ENCODE measurements around the gene ATXN1.
"Not testable (repeated sequence)": the region's sequence is repeated elsewhere in the genome, so short reads cannot be mapped to it uniquely, and the experiment has no call there.

ATXN1 gene

DNA sequence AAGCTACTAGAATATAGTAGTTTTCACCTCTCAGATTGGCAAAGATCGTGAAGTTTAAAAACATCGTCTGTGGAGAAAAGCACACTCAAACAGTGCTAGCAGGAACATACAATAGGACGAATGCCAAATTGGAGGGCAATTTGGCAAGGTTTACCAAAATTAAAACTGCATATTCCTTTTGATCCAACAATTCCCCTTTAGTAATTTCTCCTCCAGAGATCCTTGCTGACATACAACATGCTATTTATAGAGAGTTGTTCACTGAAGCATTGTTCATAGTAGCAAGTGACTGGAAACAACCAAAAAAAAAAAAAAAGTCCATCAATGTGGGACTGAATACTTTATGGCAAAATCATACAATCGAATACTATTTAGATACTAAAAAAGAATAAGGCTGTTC lies 202.2 kb downstream of the ATXN1 start:
- Mint-ChIP-seq H3K4me3 (no peak overlapping the region), H3K27me3 (no peaks in the 10 kb centered on the region), H3K9me3 (no peaks in the 10 kb centered on the region), H3K27ac (no peak overlapping the region), H3K4me1 (no peaks in the 10 kb centered on the region), H3K36me3 (peaks cover 48% of the 10 kb centered on the region)
- no peak for ATAC-seq

GRCh38 chr6:16555550-16555949 lies 205.7 kb downstream of the ATXN1 start:
- no peak for ATAC-seq
- Mint-ChIP-seq H3K36me3 (peaks cover 72% of the 10 kb centered on the region), H3K4me3 (no peak overlapping the region), H3K4me1 (no peaks in the 10 kb centered on the region), H3K27ac (no peak overlapping the region), H3K9me3 (no peaks in the 10 kb centered on the region), H3K27me3 (no peaks in the 10 kb centered on the region)

DNA sequence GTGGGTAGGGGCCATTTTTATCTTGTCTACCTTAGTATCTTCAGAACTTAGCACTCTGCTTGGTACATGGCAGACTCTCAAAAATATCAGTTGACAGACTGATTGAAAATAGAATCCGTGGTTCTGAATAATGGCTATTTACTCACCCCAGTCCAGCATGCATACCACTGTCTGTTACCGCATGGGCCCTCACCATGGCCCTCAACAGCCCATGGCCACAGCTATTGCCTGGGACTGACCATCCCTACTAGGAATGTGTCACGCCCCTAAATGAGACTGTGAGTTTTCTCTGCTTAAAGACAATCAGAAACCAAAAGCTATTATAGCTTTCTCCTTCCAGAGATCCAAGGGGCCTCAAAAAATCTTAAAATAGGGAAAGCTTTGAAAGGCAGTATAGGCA lies 207.7 kb downstream of the ATXN1 start:
- H3K36me3 Mint-ChIP-seq, result peaks cover 58% of the 10 kb centered on the region
- H3K27ac Mint-ChIP-seq, result no peak overlapping the region

GRCh38 chr6:16551466-16551865 lies 209.8 kb downstream of the ATXN1 start:
- no peak for ATAC-seq
- no peaks in the 10 kb centered on the region for H3K27me3 Mint-ChIP-seq
- H3K4me3 Mint-ChIP-seq, result no peak overlapping the region
- peaks cover 63% of the 10 kb centered on the region for H3K36me3 Mint-ChIP-seq
- H3K4me1 Mint-ChIP-seq, result peaks cover 5% of the 10 kb centered on the region
- H3K9me3 Mint-ChIP-seq, result no peaks in the 10 kb centered on the region
- H3K27ac Mint-ChIP-seq, result no peak overlapping the region

More for the DNA sequence above, 207.7 kb downstream of the ATXN1 start:
- H3K4me3 Mint-ChIP-seq, result no peak overlapping the region
- no peaks in the 10 kb centered on the region for H3K27me3 Mint-ChIP-seq
- H3K4me1 Mint-ChIP-seq, result no peaks in the 10 kb centered on the region
- ATAC-seq, result no peak
- H3K9me3 Mint-ChIP-seq, result no peaks in the 10 kb centered on the region

GRCh38 chr6:16548121-16548520 lies 213.1 kb downstream of the ATXN1 start:
- no peaks in the 10 kb centered on the region for H3K9me3 Mint-ChIP-seq
- no peaks in the 10 kb centered on the region for H3K27me3 Mint-ChIP-seq
- H3K4me1 Mint-ChIP-seq, result peaks cover 11% of the 10 kb centered on the region
- H3K36me3 Mint-ChIP-seq, result peaks cover 66% of the 10 kb centered on the region
- H3K4me3 Mint-ChIP-seq, result no peak overlapping the region
- ATAC-seq, result no peak
- no peak overlapping the region for H3K27ac Mint-ChIP-seq

- ATAC-seq, result no peak
- Mint-ChIP-seq H3K27me3 (no peaks in the 10 kb centered on the region), H3K27ac (no peak overlapping the region), H3K9me3 (no peaks in the 10 kb centered on the region), H3K4me1 (peaks cover 11% of the 10 kb centered on the region), H3K36me3 (peaks cover 61% of the 10 kb centered on the region), H3K4me3 (no peak overlapping the region)
Measured at GRCh38 chr6:16547587-16547986, 213.7 kb downstream of the ATXN1 start.

DNA sequence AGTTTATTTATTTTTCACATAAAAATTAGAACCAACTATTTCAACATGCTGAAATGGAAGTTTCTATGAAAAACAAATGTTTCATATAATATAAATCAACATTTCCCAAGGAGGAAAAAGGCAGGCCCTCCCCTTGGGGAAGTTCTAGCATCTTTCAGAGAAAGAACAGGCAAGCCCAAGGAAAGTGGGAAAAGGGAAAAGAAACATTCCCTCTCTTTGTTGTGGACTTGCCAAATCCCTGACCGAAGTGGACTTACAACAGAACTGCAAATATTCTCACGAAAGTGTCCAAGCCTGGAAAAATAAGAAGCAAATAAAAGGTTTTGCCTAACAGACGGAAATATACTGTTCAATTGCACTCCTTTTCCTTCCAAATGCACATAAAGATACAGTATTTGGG lies 214.4 kb downstream of the ATXN1 start:
- Mint-ChIP-seq H3K4me1 (peaks cover 18% of the 10 kb centered on the region), H3K27ac (no peak overlapping the region), H3K4me3 (no peak overlapping the region), H3K9me3 (no peaks in the 10 kb centered on the region), H3K27me3 (no peaks in the 10 kb centered on the region), H3K36me3 (peaks cover 54% of the 10 kb centered on the region)
- no peak for ATAC-seq

GRCh38 chr6:16545382-16545781 lies 215.9 kb downstream of the ATXN1 start:
- Mint-ChIP-seq H3K27ac (no peak overlapping the region), H3K9me3 (no peaks in the 10 kb centered on the region), H3K36me3 (peaks cover 45% of the 10 kb centered on the region), H3K4me3 (no peak overlapping the region), H3K4me1 (peaks cover 29% of the 10 kb centered on the region), H3K27me3 (no peaks in the 10 kb centered on the region)
- ATAC-seq, result no peak

DNA sequence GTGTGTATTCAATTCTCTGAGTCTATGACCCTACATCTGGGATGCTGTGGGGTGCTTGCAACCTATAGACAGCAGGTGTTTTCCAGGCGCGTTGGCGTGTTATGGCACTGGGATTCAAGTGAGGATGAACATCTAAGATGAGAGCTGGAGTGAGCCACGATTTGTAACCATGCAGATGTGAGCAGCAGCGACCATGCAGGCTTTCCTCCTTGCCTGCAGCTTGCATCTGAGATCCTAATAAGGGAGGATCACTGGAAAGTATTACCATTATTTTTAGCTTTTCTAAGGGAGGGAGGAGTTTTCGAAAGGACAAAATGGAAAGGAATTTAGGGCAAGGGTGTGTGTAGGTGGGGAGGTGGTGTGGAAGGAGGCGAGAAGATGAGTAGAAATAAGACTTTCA lies 216.7 kb downstream of the ATXN1 start:
- H3K27ac Mint-ChIP-seq, result no peak overlapping the region
- peaks cover 44% of the 10 kb centered on the region for H3K36me3 Mint-ChIP-seq
- no peaks in the 10 kb centered on the region for H3K27me3 Mint-ChIP-seq
- no peaks in the 10 kb centered on the region for H3K9me3 Mint-ChIP-seq
- no peak overlapping the region for H3K4me3 Mint-ChIP-seq
- H3K4me1 Mint-ChIP-seq, result peaks cover 33% of the 10 kb centered on the region
- ATAC-seq, result no peak

- no peaks in the 10 kb centered on the region for H3K27me3 Mint-ChIP-seq
- peaks cover 49% of the 10 kb centered on the region for H3K36me3 Mint-ChIP-seq
- no peak overlapping the region for H3K27ac Mint-ChIP-seq
- H3K4me3 Mint-ChIP-seq, result no peak overlapping the region
- H3K4me1 Mint-ChIP-seq, result peaks cover 38% of the 10 kb centered on the region
- no peaks in the 10 kb centered on the region for H3K9me3 Mint-ChIP-seq
- ATAC-seq, result no peak
Measured at GRCh38 chr6:16544006-16544405, 217.3 kb downstream of the ATXN1 start.

GRCh38 chr6:16543521-16543920 lies 217.7 kb downstream of the ATXN1 start:
- Mint-ChIP-seq H3K27me3 (no peaks in the 10 kb centered on the region), H3K9me3 (no peaks in the 10 kb centered on the region), H3K27ac (no peak overlapping the region), H3K36me3 (peaks cover 54% of the 10 kb centered on the region), H3K4me1 (peaks cover 41% of the 10 kb centered on the region), H3K4me3 (no peak overlapping the region)
- ATAC-seq, result no peak

- Mint-ChIP-seq H3K27me3 (no peaks in the 10 kb centered on the region), H3K4me1 (peaks cover 37% of the 10 kb centered on the region), H3K4me3 (no peak overlapping the region), H3K36me3 (peaks cover 42% of the 10 kb centered on the region), H3K27ac (no peak overlapping the region), H3K9me3 (no peaks in the 10 kb centered on the region)
- no peak for ATAC-seq
Measured at GRCh38 chr6:16542070-16542469, 219.2 kb downstream of the ATXN1 start.

DNA sequence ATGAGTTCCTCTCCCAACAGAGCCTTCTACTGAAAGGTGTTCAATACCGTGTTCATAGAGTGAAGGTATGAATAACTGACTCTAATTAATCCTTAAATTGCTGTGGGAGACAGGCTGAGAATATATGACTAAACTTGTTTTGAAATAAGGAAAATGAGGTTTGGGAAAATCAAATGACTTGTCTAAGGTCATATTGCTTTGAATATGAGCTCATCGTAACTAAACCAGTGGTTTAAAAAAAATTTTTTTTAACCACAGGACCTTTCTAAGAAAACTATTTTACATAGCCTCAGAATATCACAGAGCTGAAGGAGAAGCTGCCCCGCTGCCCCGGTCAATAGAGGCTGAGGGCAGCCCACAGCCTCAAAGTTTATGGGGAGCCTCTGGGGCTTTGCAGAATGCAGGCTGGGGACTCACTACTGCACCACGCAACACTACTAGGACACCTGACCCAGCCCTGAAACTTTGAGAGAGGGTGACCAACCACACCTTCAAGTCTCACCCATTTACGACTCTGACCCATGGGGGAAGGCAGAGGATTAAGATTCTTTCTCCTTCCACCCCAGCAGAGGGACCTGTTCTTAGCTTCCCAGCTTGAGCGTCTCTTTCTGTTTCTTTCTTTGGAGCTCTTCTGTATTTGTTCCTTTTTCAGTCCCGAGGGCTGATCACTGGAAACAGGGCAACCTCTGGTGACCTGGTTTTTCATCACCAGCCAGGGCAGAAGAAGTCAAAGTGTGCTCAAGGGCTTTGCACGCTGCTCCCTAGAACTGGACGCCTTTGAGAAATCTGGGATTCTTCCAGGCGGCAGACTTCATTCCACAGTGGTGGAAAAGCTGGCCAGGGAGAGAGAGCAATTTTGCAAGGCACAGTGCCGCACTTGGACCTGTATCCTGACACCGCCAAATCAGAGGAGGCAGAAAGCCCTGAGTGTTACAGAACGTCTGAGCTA lies 220.2 kb downstream of the ATXN1 start:
- Mint-ChIP-seq H3K4me1 (peaks cover 37% of the 10 kb centered on the region), H3K27me3 (no peaks in the 10 kb centered on the region), H3K9me3 (no peaks in the 10 kb centered on the region), H3K36me3 (peaks cover 37% of the 10 kb centered on the region), H3K27ac (peak overlapping the region; percentile 76), H3K4me3 (peak overlapping the region; percentile 2)
- ATAC-seq, result peak; percentile 95

- not testable (repeated sequence) for H3K4me3 Mint-ChIP-seq, H3K27me3 Mint-ChIP-seq, H3K9me3 Mint-ChIP-seq, ATAC-seq
- Mint-ChIP-seq H3K36me3 (peaks cover 30% of the 10 kb centered on the region), H3K27ac (peak overlapping the region; percentile 76), H3K4me1 (peaks cover 43% of the 10 kb centered on the region)
Measured at GRCh38 chr6:16540383-16540782, 220.9 kb downstream of the ATXN1 start.

- no peak for ATAC-seq
- Mint-ChIP-seq H3K36me3 (peaks cover 27% of the 10 kb centered on the region), H3K4me3 (no peak overlapping the region), H3K27me3 (no peaks in the 10 kb centered on the region), H3K27ac (peak overlapping the region; percentile 49), H3K9me3 (no peaks in the 10 kb centered on the region), H3K4me1 (peaks cover 48% of the 10 kb centered on the region)
Measured at GRCh38 chr6:16539086-16539931, 222.0 kb downstream of the ATXN1 start.
